ENCODE measurements around the gene LIPE.

GRCh38 chr19:42473686-42474085 lies 46.5 kb upstream of the LIPE start:
- no peak for TF ChIP-seq CTCF (IDR thresholded peaks at IDR 0.05)
- TF ChIP-seq POLR2AphosphoS5 (IDR thresholded peaks at IDR 0.05), result no peak
- no peak for TF ChIP-seq POLR2A (IDR thresholded peaks at IDR 0.05; ENCODE audit: low read depth)
- no peak for TF ChIP-seq EP300 (IDR thresholded peaks at IDR 0.05)
